Ishikawa (cell line): ENCODE measurements around the gene PRPH.

Experiments
- CEBPB ChIP-seq: IDR thresholded peaks from 2 replicates; pipeline ENCODE4 v1.6.1; 2012
- CREB1 ChIP-seq: IDR thresholded peaks from 2 replicates; pipeline ENCODE4 v1.6.1; 2012; ENCODE audit warnings: low read depth
- EGR1 ChIP-seq: IDR thresholded peaks from 2 replicates; pipeline ENCODE4 v1.6.1; 2012
- EP300 ChIP-seq: IDR thresholded peaks from 2 replicates; pipeline ENCODE4 v1.6.1; 2012; ENCODE audit warnings: borderline replicate concordance
- FOXM1 ChIP-seq: IDR thresholded peaks from 2 replicates; pipeline ENCODE4 v1.6.1; 2012; ENCODE audit warnings: low read depth, borderline replicate concordance
- NFIC ChIP-seq: IDR thresholded peaks from 2 replicates; pipeline ENCODE4 v1.6.1; 2012
- RAD21 ChIP-seq: IDR thresholded peaks from 2 replicates; pipeline ENCODE4 v1.6.1; 2012; ENCODE audit warnings: low read depth
- TAF1 ChIP-seq: IDR thresholded peaks from 2 replicates; pipeline ENCODE4 v1.6.1; 2012; ENCODE audit warnings: low read depth, mild to moderate bottlenecking
- TCF12 ChIP-seq: IDR thresholded peaks from 2 replicates; pipeline ENCODE4 v1.6.1; 2012; ENCODE audit warnings: low read depth
- TEAD4 ChIP-seq: IDR thresholded peaks from 2 replicates; pipeline ENCODE4 v1.6.1; 2012
- USF1 ChIP-seq: IDR thresholded peaks from 2 replicates; pipeline ENCODE4 v1.6.1; 2012
- YY1 ChIP-seq: IDR thresholded peaks from 2 replicates; pipeline ENCODE4 v1.6.1; 2012; ENCODE audit warnings: low read depth
- ZBTB7A ChIP-seq: IDR thresholded peaks from 2 replicates; pipeline ENCODE4 v1.6.1; 2012; ENCODE audit warnings: low read depth
- TF ChIP-seq, protein P1 (sequence below): IDR thresholded peaks from 2 replicates; pipeline ENCODE4 v1.6.1; 2012; ENCODE audit warnings: low read depth, mild to moderate bottlenecking
- TF ChIP-seq, protein P2 (sequence below): IDR thresholded peaks from 2 replicates; pipeline ENCODE4 v1.6.1; 2012

The PRPH gene

DNA sequence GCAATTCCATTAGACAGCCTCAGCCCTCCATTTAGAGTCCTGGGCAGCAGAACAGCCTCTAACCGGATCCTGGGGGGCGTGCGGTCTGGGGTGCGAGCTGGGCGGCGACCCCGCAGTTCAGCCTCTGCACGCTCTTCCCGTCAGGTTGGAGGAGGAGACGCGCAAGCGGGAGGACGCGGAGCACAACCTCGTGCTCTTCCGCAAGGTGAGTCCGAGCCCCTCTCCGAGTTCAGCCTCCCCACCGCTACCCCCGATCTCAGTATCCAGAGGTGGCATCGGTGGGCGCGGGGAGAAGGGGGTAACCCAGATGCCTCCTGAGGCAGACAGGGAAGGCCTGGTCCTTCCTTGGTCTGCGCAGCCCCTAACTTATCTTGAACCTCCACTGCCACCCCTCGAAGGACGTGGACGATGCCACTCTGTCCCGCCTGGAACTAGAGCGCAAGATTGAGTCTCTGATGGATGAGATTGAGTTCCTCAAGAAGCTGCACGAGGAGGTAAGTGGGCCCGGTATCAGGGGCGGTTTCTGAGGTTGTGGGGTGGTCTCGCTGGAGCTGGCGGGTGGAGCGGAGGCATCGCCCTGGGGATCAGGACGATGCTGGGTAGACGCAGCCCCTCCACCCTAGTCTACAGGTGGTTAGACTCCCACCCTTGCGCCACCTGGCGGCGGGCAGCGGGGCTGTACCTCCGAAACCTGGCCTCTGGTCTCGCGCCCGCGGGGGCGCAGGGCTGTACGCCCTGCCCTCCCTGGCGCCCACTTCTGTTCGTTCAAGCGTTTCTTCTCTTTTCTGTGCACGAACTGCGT lies 1.3 kb downstream of the PRPH start:
- TF ChIP-seq YY1 (peak; percentile 38; the same call in 1 of the 2 replicates), ZBTB7A (peak; percentile 98), TAF1 (no peak), CREB1 (no peak), EP300 (no peak), NFIC (no peak), USF1 (no peak), CEBPB (no peak), FOXM1 (no peak), TEAD4 (no peak), EGR1 (no peak), RAD21 (peak; percentile 37; the same call in 1 of the 2 replicates), TCF12 (no peak; the same call in 1 of the 2 replicates)
- TF ChIP-seq, protein P1, sequence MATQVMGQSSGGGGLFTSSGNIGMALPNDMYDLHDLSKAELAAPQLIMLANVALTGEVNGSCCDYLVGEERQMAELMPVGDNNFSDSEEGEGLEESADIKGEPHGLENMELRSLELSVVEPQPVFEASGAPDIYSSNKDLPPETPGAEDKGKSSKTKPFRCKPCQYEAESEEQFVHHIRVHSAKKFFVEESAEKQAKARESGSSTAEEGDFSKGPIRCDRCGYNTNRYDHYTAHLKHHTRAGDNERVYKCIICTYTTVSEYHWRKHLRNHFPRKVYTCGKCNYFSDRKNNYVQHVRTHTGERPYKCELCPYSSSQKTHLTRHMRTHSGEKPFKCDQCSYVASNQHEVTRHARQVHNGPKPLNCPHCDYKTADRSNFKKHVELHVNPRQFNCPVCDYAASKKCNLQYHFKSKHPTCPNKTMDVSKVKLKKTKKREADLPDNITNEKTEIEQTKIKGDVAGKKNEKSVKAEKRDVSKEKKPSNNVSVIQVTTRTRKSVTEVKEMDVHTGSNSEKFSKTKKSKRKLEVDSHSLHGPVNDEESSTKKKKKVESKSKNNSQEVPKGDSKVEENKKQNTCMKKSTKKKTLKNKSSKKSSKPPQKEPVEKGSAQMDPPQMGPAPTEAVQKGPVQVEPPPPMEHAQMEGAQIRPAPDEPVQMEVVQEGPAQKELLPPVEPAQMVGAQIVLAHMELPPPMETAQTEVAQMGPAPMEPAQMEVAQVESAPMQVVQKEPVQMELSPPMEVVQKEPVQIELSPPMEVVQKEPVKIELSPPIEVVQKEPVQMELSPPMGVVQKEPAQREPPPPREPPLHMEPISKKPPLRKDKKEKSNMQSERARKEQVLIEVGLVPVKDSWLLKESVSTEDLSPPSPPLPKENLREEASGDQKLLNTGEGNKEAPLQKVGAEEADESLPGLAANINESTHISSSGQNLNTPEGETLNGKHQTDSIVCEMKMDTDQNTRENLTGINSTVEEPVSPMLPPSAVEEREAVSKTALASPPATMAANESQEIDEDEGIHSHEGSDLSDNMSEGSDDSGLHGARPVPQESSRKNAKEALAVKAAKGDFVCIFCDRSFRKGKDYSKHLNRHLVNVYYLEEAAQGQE: no peak
- TF ChIP-seq, protein P2, sequence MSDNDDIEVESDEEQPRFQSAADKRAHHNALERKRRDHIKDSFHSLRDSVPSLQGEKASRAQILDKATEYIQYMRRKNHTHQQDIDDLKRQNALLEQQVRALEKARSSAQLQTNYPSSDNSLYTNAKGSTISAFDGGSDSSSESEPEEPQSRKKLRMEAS: no peak

DNA sequence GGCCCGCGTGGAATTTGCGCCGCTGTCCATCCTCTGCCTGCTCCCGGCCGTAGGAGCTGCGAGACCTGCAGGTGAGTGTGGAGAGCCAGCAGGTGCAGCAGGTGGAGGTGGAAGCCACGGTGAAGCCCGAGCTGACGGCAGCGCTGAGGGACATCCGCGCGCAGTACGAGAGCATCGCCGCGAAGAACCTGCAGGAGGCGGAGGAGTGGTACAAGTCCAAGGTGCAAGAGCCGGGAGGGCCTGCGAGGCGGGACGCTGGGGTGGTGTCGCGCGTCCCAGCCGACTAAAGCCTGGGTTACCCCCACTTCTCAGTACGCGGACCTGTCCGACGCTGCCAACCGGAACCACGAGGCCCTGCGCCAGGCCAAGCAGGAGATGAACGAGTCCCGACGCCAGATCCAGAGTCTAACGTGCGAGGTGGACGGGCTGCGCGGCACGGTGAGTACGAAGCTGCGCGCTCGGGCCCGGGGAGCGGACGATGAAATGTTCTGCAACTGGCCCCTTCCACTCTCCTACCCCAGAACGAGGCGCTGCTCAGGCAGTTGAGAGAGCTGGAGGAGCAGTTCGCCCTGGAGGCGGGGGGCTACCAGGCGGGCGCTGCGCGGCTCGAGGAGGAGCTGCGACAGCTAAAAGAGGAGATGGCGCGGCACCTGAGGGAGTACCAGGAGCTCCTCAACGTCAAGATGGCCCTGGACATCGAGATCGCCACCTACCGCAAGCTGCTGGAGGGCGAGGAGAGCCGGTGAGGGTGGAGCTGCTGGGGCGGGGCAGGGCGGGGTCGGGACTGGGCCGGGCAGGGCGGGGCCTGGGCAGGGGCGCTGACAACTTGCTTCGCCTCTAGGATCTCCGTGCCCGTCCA lies 2.1 kb downstream of the PRPH start:
- TF ChIP-seq TEAD4: no peak; the same call in 1 of the 2 replicates
- peak; percentile 76; the same call in 1 of the 2 replicates for TF ChIP-seq YY1
- no peak; the same call in 1 of the 2 replicates for TF ChIP-seq TAF1
- peak; percentile 53; the same call in 1 of the 2 replicates for TF ChIP-seq ZBTB7A
- TF ChIP-seq EP300: no peak
- TF ChIP-seq CEBPB: no peak
- TF ChIP-seq FOXM1: no peak
- TF ChIP-seq, protein P2: peak; percentile 95

DNA sequence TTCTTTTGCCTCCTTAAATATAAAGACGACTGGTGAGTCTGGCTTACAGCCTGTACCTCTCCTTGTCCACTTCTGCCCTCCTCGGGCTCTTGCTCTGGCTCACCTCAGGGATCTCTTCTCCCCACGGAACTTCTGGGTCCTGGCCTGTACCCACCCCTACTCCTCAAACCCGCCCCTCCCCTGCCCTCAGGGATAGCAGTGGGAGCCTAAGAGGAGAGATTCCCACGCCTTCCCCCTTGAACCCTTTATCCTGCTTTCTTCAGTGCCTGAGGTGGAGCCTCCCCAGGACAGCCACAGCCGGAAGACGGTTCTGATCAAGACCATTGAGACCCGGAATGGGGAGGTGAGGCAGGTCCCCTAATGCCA lies 2.7 kb downstream of the PRPH start:
- TF ChIP-seq TCF12 (no peak), YY1 (no peak), TEAD4 (no peak), RAD21 (no peak), ZBTB7A (no peak), CREB1 (no peak), NFIC (no peak), EGR1 (no peak), USF1 (no peak)
- TF ChIP-seq, protein P1: no peak

DNA sequence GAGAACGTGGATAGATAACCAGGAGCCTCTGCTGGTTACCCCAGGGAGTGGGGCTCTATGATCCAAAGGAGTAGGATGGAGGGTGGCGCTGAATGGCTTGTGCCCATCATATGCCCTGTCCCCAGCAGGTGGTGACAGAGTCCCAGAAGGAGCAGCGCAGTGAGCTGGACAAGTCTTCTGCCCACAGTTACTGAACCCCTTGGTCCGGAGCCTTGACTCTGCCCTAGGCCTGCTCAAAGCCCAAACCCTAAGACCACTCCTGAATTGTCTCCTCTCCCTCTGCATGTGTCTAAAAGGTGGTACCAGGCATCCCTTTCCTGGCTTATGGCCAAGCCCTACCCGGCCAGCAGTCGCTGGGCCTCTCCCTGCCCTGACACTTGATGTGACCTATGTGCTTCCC lies 3.2 kb downstream of the PRPH start:
- TF ChIP-seq ZBTB7A (no peak), RAD21 (peak; percentile 22; the same call in 1 of the 2 replicates)
- TF ChIP-seq, protein P1: no peak
